Fibroblast of skin of abdomen (primary cell): ENCODE measurements around the gene FTCDNL1. TPM values are rescaled to one million over a fixed set of nuclear protein-coding genes. Genes with fewer than 3 reads are reported as not detected.

Experiments used
- DNase-seq: peaks from one replicate; pipeline ENCODE4 v3.0.0-alpha.2; 2013
- polyA plus RNA-seq, 2 experiments: library from polyadenylated mRNA; unstranded; fragments of 120-200 nt; gene quantifications; one replicate each; pipeline ENCODE4 v1.2.1, GENCODE V29; 2013; ENCODE audit not compliant: insufficient read length in 2 of 2

FTCDNL1 gene
- 0.39 TPM for polyA plus RNA-seq (2013, experiment 1 of 2; ENCODE audit: insufficient read length)
- polyA plus RNA-seq (2013, experiment 2 of 2; ENCODE audit: insufficient read length): 0.15 TPM

DNA sequence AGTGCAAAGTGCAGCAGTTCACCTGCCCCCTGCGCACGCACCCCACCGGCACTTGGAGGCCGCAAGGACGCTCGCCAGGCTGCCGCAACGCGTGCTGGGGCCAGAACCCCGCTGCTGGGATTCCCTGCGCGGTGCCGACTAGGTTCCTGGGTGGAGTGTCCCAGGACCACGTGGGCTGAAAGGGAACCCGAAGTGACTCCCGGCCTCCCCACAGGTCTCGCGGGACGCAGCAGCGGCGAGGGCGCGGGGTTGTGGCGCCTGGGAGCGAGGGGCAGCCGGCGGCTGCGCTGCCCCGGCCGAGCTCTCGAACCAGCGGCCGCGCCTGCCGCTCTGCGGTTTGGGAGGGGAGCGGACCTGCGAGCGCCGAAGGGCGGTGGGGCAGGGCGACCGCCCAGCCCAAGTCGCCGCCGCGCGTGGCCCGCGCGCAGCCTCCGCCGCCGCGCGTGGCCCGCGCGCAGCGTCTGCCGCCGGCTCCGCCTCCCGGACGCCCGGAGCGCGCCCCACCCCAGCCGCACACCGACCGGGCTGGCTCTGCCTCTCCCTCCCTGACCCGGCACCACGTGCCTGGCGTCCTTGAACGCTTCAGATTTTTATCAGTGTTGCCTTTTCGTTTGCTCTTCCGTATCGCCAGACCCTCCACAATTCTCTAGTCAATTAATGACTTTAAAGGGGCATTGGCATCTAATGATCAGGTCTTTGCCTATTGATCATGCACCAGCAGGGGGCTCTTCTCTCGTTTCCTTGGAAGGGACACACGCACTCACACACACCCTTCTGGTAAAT is at the start of gene FTCDNL1:
FTCDNL1 (minus strand) TSS at position 475 of the 783 bp plus-strand sequence. CDS start 2,230 bp downstream, outside the sequence.
- peak; percentile 32 for DNase-seq

DNA sequence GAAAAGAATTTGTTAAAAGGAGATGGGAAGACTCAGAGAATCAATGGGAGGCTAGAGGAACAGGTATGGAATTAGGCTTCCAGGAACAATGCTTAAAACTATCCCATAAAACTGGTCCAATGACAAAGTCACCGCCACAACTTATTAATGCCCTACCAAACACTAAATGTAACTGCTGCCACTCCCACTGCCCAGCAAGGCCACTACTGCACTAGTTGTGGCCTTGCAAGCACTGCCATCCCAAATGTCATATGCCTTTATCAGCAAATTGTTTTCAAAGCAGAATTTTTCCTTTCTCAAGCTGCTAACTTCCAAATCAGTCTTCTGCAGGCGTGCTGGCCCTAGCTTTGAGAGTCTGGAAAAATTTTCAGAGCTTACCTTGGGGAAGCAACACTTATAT is 45.6 kb upstream of the FTCDNL1 start:
- no peak for DNase-seq

- DNase-seq: no peak
Observed at GRCh38 chr2:199895406-199895805, 44.4 kb upstream of the FTCDNL1 start.

DNA sequence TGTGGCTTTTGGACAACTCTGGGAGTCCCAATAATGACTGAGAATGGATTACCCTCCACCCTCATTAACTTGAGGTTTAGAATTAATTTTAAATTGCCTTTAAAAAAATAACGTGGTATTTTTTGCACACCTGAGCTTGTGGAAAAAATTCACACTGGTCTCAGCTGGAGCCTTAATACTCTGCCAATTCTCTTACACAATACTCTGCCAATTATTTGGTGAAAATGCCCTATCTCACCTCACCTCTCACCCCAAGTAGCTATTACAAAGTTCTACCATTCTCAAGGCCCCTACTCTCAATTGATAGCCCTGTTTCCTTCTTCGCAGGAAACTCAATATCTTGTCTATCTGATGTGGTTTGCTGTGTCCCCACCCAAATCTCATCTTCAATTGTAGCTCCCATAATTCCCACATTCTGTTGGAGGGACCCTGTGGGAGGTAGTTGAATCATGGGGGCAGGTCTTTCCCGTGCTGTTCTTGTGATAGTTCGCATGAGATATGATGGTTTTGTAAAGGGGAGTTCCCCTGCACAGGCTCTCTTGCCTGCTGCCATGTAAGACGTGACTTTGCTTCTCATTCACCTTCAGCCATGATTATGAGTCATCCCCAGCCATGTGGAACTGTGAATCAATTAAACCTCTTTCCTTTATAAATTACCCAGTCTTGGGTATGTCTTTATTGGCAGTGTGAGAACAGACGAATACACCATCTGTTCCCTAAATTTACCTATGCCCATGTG is 32.7 kb upstream of the FTCDNL1 start:
- DNase-seq: no peak

GRCh38 chr2:199882667-199883066 is 31.7 kb upstream of the FTCDNL1 start:
- DNase-seq: no peak

DNA sequence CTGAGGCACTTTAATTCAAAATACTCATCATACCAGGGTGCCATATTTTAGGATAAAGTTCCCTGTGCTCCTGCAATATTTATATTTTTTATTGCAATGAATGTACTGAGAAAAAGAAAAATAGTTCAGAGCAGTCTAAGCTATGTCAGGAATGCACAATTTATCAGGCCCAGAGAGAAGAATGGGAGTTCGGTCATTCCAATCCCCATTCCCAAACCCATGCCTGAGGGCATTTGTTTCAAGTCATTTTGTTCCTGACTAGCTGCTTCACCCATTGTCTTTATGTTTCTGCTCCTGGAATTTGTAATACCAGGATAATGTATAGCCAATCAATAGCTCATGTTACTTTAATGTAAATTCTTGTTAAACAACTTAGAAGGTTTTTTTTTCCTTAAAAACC is 24.4 kb upstream of the FTCDNL1 start:
- peak; percentile 13 for DNase-seq

DNA sequence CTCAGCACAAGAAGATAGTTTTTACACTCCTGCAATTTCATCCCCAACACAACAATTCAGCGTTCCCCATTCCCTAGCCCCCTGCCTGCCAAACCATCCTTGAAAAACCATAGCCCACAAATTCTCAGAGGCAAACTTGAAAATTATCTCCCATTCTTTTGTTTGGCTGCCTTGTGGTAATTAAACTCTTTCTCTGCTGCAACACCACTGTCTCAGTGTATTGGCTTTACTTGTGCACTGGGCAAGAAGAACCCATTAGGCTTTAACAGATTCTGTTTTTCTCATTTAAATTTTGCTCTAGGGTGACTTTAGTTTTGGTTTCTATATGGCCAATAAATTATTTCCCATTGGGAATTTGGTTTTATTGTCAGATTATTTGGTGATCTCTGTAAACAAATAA is 23.2 kb upstream of the FTCDNL1 start:
- DNase-seq: no peak

GRCh38 chr2:199870581-199870980 is 19.6 kb upstream of the FTCDNL1 start:
- DNase-seq: peak; percentile 1

DNA sequence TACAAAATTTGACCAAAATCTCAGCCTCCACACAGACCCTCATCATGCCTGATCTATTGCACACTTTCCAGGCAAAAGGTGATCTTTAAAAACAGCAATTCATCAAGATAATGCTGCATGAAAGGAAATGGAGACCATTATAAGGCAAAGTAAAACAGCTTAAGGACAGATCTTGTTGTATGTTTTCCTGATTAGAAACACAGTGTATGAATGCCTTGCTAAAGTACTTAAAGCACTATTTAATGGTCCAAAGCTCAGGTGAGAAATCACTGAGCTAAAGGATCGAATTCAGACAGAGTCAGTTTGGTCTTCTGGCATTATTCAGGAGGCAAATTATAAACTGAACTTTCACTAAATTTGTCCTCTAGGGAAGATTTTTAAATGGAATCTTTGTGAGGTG is 18.7 kb upstream of the FTCDNL1 start:
- no peak for DNase-seq

DNA sequence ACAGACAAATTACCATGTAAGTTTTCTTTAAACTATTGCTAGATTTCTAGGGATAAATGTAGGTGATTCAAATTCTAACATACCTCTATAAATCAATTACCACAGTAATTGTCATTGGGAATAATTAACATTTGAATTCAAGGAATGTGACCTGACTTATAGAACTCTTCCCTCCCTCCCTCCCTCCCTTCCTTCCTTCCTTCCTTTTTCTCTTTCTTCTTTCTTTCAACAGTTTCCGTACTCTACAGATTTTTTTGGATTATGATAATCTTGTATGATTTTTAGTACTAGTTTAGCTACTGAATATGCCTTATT is 18.2 kb upstream of the FTCDNL1 start:
- DNase-seq: no peak

DNA sequence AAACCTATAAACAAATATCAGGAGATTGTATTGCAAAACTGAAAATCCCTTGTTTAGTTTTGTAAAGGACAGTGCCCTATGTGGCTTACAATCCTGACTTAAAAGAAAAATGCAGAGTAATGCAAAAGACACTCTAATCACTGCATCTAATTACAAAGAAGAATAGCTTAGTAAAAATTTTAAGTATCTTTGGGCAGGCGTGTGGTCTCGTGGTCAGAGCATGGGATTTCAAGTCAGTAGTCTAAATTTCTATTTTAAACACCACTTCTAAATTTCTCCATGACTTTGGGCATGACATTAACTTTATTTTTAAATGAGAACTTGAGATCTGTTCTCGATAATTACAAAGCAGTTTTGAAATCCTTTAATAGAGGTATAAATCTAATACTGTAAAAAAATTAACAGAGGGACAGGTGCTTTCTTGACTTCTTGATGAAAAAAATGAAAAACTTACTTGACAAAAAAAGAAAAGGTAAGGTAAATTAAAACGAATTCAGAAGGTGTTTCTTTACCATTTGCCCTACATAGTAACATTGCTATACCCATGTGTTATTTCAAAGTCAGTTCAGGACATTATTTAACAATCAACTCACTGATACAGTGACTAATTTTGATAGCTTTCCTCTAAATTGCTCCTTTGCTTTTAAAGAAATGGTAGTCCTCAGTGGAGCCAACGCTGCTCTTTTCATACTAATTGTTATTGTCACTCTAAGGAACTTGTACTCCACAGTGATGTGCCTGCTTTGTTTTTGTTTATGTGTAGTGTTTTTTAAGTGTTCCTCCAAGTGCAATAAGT is 17.6 kb upstream of the FTCDNL1 start:
- DNase-seq: no peak

DNA sequence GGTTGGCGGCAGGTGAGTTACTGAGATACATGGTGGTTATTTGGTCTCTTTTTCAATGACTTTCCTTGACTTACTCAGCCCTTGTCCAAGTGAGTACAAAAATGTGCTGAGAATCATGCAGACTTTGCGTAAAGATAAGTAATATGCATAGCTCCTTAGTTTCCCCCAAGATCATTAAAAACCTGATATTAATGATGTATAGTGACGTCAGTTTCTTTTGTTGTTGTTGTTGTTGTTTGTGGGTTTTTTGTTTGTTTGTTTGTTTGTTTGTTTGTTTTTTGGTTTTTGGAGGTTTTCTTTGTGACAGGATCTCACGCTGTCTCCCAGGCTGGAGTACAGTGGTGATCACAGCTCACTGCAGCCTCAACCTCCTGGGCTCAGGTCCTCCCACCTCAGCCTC is 14.9 kb upstream of the FTCDNL1 start:
- no peak for DNase-seq

DNA sequence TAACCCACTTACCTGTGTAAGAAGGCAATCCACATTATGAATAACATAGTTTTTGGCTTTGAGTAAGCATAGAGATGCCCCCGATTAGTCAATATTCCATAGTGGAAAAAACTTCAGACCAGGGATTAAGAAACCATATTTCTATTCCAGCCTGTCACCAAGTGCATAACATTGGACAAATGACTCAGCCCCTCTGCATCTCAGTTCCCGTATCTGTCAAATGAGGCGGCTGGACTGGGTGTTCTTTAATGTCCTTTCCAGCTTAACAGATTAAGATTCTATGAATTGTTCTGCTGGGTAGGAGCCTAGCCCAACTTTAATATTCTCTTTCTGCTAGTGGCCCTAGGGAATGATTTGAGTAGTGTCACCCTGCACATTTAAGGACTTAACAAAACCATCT is 11.8 kb upstream of the FTCDNL1 start:
- DNase-seq: peak; percentile 29

DNA sequence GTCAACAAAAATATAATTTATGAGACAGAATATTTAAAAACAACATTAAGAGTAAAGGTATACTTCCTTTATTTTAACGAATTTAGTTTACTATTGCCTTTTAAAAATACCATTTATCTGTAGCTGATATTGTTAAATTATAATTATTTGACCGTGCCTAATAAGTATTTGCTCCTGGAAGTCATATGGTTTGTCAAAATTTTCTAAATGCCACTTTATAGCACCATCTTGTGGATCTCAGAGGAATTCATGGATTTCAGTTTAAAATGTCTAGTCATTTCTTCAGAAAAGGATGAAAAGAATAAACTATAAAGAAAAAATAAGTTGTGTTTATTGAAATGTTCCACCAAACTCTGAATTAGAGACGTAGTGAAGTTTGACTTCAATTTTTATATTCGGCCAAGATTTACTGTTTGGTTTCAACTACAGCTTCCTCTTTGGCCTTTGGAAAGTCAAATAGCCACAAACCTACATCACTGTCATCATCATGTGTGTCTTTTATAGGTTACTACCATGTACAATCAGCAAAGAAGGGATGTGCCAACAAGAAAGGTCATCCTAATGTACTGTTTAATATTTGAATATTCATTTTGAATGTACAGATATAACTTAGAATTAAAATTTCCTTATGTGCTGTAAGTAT is 10.3 kb upstream of the FTCDNL1 start:
- peak; percentile 16 for DNase-seq

DNA sequence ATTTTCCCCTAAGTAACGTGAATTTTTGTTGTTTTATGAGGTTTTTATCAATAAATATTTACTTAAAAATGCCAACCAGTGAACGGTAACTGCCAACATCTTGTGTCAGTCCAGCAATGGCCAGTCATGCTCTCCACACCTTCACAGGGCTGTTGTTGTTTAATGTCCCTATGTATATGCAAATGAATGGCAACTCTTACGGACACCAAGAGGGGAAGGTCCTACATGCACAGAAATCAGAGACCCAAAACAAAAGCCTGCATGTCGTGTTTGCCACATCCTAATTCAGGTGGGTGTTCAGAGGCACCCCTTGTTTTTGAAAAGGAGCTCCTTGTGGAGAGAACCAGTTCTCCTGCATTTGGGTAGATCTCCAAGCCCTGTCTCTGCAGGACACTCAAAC is 4.8 kb upstream of the FTCDNL1 start:
- DNase-seq: no peak

GRCh38 chr2:199851883-199852282 is 891 bp upstream of the FTCDNL1 start:
- no peak for DNase-seq

DNA sequence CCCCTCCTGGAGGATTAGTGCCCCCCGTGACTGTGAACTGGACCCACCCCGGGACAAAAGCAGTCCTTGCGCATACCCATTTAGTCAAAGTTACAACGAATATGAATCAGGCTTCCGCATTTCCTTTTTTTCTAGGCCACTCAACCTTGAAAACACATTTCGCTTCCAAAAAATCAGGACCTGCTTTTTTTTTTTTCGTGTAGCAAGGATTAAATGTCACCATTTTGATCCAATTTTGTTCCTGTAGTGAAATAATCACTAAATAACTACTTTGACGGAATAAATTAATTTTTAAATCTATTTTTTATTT is 464 bp upstream of the FTCDNL1 start:
- no peak for DNase-seq

- DNase-seq: no peak
Observed at GRCh38 chr2:199850218-199850717, 724 bp downstream of the FTCDNL1 start.

GRCh38 chr2:199848389-199849130 is 2.4 kb downstream of the FTCDNL1 start:
- no peak for DNase-seq

DNA sequence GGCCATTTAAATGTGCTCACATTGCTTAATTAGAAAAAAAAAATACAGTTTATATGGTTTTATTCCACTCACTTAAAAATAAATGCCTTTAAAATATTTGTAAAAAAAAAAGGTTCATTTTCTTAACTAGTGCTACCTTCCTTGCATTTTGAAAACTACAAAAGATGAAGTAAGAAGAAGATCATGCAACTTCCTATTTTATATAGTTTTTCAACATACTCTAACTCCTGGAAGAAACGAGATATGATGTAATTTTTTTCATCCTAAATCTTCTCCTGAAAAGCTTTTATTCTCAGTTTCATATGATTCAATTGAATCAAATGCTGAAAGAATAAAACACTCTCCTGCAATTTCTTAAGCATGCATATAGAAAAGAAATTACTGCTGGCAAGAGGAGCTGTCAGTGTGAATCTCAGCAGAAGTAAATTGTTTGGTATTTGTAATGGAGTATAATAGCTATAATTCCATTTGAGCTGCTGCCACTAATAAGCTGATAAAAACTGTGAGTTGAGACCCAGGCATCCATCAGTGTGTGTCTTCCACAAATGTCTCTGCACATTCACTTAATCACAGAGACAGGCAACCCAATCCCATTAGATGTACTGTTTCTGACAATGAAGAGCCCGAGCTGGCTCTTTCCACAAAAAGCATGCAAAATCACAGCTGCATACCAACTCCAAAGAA is 3.7 kb downstream of the FTCDNL1 start:
- DNase-seq: no peak

DNA sequence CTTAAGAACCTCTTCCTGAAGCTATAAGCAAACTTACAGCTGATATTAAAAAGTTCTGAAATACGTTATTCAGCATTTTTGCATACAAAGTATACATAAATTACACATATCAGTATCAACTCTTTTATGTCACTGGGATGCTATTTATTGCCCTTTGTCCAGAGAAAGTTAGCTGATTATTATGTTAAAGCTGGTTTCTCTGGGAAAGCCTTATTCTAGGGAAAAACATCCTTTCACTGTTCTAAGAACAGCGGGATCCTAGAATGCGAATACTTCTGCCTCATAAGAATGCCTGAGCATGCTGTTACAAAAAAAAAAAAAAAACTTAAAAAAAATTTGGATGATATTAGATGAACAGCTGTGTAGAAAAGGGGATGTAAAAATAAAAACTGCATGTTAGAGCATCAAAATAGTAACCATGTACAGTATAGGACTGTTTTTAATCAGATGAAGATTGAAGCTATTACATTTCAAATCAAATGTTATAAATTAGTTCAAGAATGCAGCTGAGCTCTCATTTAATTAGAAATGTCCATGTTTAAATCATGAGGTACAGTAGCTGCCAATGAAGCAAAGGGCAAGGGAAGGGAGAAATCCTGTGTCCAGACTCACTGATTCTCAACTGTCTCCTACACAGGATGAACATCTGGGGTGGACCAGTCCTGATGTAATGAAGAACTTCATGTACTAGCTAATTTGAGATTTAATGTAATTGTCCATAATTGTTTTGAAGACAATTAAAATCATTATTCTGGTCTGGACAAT is 8.2 kb downstream of the FTCDNL1 start:
- DNase-seq: no peak
